GM12878 (cell line): ENCODE results near the gene ABCB4. TPM values are rescaled to one million over a fixed set of nuclear protein-coding genes. Genes with fewer than 3 reads are reported as not detected.

ENCODE experiments used
- ATAC-seq: fragments of 200-7000 bp; cut with Tn5 transposase; 3 replicates; pipeline ENCODE4 v1.9.1; 2020; ENCODE audit warnings: mild to moderate bottlenecking, moderate library complexity
- BruUV-seq: library from RNA; stranded (reverse); fragments of 400-500 nt; replicated peaks from 2 replicates; lab custom pipeline; 2021; lab: Mats Ljungman, UMichigan
- CTCF ChIA-PET: fragments of 300-600 bp; sonication (Branson Sonifier 250); formaldehyde crosslinking; extraction: SDS; loops from one replicate; lab custom pipeline; 2021; ENCODE audit warnings: inconsistent platforms; lab: Yijun Ruan, JAX
- POLR2A ChIA-PET: fragments of 350-600 bp; formaldehyde crosslinking; extraction: SDS; loops from one replicate; lab custom pipeline; 2021; ENCODE audit warnings: inconsistent platforms; lab: Charles Lee
- RAD21 ChIA-PET: fragments of 300-600 bp; sonication (Branson Sonifier 250); formaldehyde crosslinking; loops from one replicate; lab custom pipeline; 2023; ENCODE audit warnings: antibody characterized with exemption; ENCODE audit not compliant: unreplicated experiment; lab: Charles Lee
- SMC1A ChIA-PET: fragments of 300-600 bp; sonication (Branson Sonifier 250); formaldehyde crosslinking; loops from one replicate; lab custom pipeline; 2023; ENCODE audit not compliant: unreplicated experiment, uncharacterized antibody; lab: Charles Lee
- DNase-seq: peaks from one replicate; pipeline ENCODE4 v3.0.0-alpha.2; 2011; ENCODE audit warnings: low read depth, low spot score
- FAIRE-seq: peaks from 3 replicates; lab custom pipeline; 2011; peaks lifted over from hg19 to GRCh38; lab: Jason Lieb, UNC
- H2AFZ ChIP-seq: 2 replicates; pipeline ENCODE4 v1.6.0; 2011; ENCODE audit warnings: low read depth, low read length, control low read depth; ENCODE audit not compliant: control insufficient read depth
- H3K27ac ChIP-seq: 2 replicates; pipeline ENCODE4 v1.5.1; 2011; ENCODE audit warnings: control low read depth; ENCODE audit not compliant: control insufficient read depth, insufficient read depth
- H3K27me3 ChIP-seq, 2 experiments: replicated peaks in 1 of 2; 2 replicates each; pipeline versions ENCODE4 v1.6.0 to v1.6.1; 2011; ENCODE audit warnings: low read length in 1 of 2; ENCODE audit not compliant: control insufficient read depth in 2 of 2, insufficient read depth in 2 of 2
- H3K36me3 ChIP-seq, 2 experiments: 2 replicates each; pipeline ENCODE4 v1.5.1; 2011; ENCODE audit warnings: low read length in 1 of 2; ENCODE audit not compliant: control insufficient read depth in 2 of 2, insufficient read depth in 2 of 2
- H3K4me1 ChIP-seq: 2 replicates; pipeline ENCODE4 v1.6.1; 2011; ENCODE audit warnings: mild to moderate bottlenecking, low read length, moderate library complexity, mixed read lengths; ENCODE audit not compliant: control insufficient read depth, insufficient read depth
- H3K4me2 ChIP-seq: 2 replicates; pipeline ENCODE4 v1.6.0; 2011; ENCODE audit warnings: control low read depth; ENCODE audit not compliant: control insufficient read depth, insufficient read depth
- H3K4me3 ChIP-seq: fragments of 200-600 bp; sonication (generic); 2 replicates; pipeline ENCODE4 v1.5.1; 2016
- H3K79me2 ChIP-seq: 2 replicates; pipeline ENCODE4 v1.6.0; 2011; ENCODE audit warnings: low read length; ENCODE audit not compliant: control insufficient read depth, insufficient read depth
- H3K9ac ChIP-seq: 2 replicates; pipeline ENCODE4 v1.8.0; 2011; ENCODE audit warnings: low read length, control low read depth, mixed read lengths; ENCODE audit not compliant: control insufficient read depth, insufficient read depth
- H3K9me3 ChIP-seq: replicated peaks from 3 replicates; pipeline ENCODE4 v1.5.1; 2011; ENCODE audit warnings: mild to moderate bottlenecking, low read length; ENCODE audit not compliant: control insufficient read depth, insufficient read depth
- H4K20me1 ChIP-seq: 2 replicates; pipeline ENCODE4 v1.6.0; 2011; ENCODE audit not compliant: control insufficient read depth, insufficient read depth
- CHD2 ChIP-seq: IDR thresholded peaks from 2 replicates; pipeline ENCODE4 v1.6.1; 2011; ENCODE audit warnings: low read depth, low read length, improper control_type of control experiment, borderline replicate concordance
- EED ChIP-seq: sonication (generic); IDR thresholded peaks from 2 replicates; pipeline ENCODE4 v1.6.1; 2016; ENCODE audit warnings: antibody characterized with exemption, low read depth
- FOXM1 ChIP-seq: IDR thresholded peaks from 2 replicates; pipeline ENCODE4 v1.6.1; 2012; ENCODE audit warnings: low read depth, mild to moderate bottlenecking, inconsistent platforms, low read length, moderate library complexity
- IKZF1 ChIP-seq: fragments of 450-650 bp; conservative IDR thresholded peaks from 2 replicates; pipeline ENCODE4 v1.6.1; 2017; ENCODE audit warnings: antibody characterized with exemption, mild to moderate bottlenecking
- JUND ChIP-seq: IDR thresholded peaks from 2 replicates; pipeline ENCODE4 v1.6.1; 2012; ENCODE audit warnings: low read depth, mild to moderate bottlenecking, low read length, improper control_type of control experiment, moderate library complexity
- NFXL1 ChIP-seq: fragments of 450-650 bp; IDR thresholded peaks from 2 replicates; pipeline ENCODE4 v1.6.1; 2017; ENCODE audit warnings: antibody characterized with exemption, mild to moderate bottlenecking, borderline replicate concordance
- NR2C2 ChIP-seq: IDR thresholded peaks from 2 replicates; pipeline ENCODE4 v1.6.1; 2011; ENCODE audit warnings: borderline replicate concordance, low read depth; ENCODE audit not compliant: control insufficient read depth, insufficient read length
- NR2F1 ChIP-seq: fragments of 450-650 bp; conservative IDR thresholded peaks from 2 replicates; pipeline ENCODE4 v1.6.1; 2017; ENCODE audit warnings: mild to moderate bottlenecking
- RFX5 ChIP-seq: IDR thresholded peaks from 2 replicates; pipeline ENCODE4 v1.6.1; 2011; ENCODE audit warnings: low read depth, low read length, improper control_type of control experiment
- WGBS: methylation state at CpG from one replicate; pipeline ENCODE4 v1.1.6; 2016; ENCODE audit warnings: low lambda C conversion rate; ENCODE audit not compliant: insufficient replicate concordance, insufficient coverage; ENCODE audit errors: missing lambda C conversion rate; 5-methylcytosine and 5-hydroxymethylcytosine counted together
- in situ Hi-C: fragments of 300-500 bp; cut with MboI; formaldehyde crosslinking; loops from 9 replicates; pipeline ENCODE4 v1.14.3; 2018; ENCODE audit warnings: mixed read lengths
- intact Hi-C: fragments of 100-400 bp; cut with micrococcal nuclease; formaldehyde crosslinking; loops from one replicate; pipeline ENCODE4 v1.14.2; 2022; ENCODE audit not compliant: unreplicated experiment
- polyA plus RNA-seq, 11 experiments: library from polyadenylated mRNA; depleted of rRNA in 4 of 11; unstranded in 6 of 11; stranded (reverse) in 5 of 11; fragments of >200 nt; fragmentation: Nextera tagmentation in 4 of 11; fragmentation: Illumina TruSeq in 1 of 11; extraction: Ambion mirVana in 4 of 11; extraction: Trizol in 1 of 11; gene quantifications; 1 replicate in 1 of 11; 2 replicates in 10 of 11; pipeline versions ENCODE4 v1.2.1 to v1.2.3, GENCODE V29; 2011 to 2016; ENCODE audit warnings: inconsistent platforms in 2 of 11, missing spikeins in 2 of 11, low read depth in 1 of 11
- total RNA-seq, 4 experiments: library from RNA; depleted of rRNA in 3 of 4; stranded (reverse); fragments of >200 nt in 3 of 4; fragmentation: Illumina TruSeq in 1 of 4; extraction: Trizol in 1 of 4; gene quantifications; 2 replicates each; pipeline versions ENCODE4 v1.2.1 to v1.2.3, GENCODE V29; 2013 to 2021

The ABCB4 gene
- total and polyA plus RNA-seq, 10 of the 15 experiments (the other 5 are each of a cell fraction or from before 2014, with no cell fraction given), result 1.9 to 8.3 (median 4.4) TPM

- Histone ChIP-seq H3K4me1 (no peaks in the 10 kb centered on the region), H3K9me3 (peaks cover 3% of the 10 kb centered on the region; the same call in 2 of the 3 replicates), H3K4me3 (no peak overlapping the region), H3K4me2 (no peak overlapping the region), H3K36me3 (peaks cover 0 to 4% of the 10 kb centered on the region in 2 experiments; a peak in 2 of 4 replicates), H3K79me2 (no peaks in the 10 kb centered on the region), H2AFZ (no peak overlapping the region), H3K27me3 (no peaks in the 10 kb centered on the region), H3K9ac (no peak overlapping the region), H3K27ac (no peak overlapping the region), H4K20me1 (no peaks in the 10 kb centered on the region)
- in situ Hi-C loops (no loop called here), intact Hi-C loops (no loop called here)
- FAIRE-seq, result no peak
- CTCF ChIA-PET, result interaction anchor here (1.2 kb wide), 1 partner anchor 31 kb away, joined by 4 read pairs; no protein-coding TSS in a partner anchor
- no TSS peak for BruUV-seq
- RAD21 ChIA-PET, result interaction anchor here (1.1 kb wide), 1 partner anchor 56 kb away, joined by 3 read pairs; no protein-coding TSS in a partner anchor
- WGBS, result 68% methylated on average over 2 of the region's 2 CpGs
- no peak for TF ChIP-seq NFXL1
- TF ChIP-seq CHD2, result no peak
- no peak for TF ChIP-seq JUND
- TF ChIP-seq IKZF1, result no peak
- TF ChIP-seq NR2C2, result no peak
- TF ChIP-seq FOXM1, result no peak
- no peak for TF ChIP-seq NR2F1
- no peak for TF ChIP-seq EED
- no peak for TF ChIP-seq RFX5
- no peak for ATAC-seq
- DNase-seq, result no peak
- SMC1A ChIA-PET, result interaction anchor here (0.8 to 1.1 kb wide), 3 partner anchors 8 to 12 kb away, joined by 3 to 4 read pairs (median 4); no protein-coding TSS in a partner anchor
- POLR2A ChIA-PET, result no interaction called here
Measured at GRCh38 chr7:87359366-87359765, 116.1 kb downstream of the ABCB4 start.
